Pancreas (tissue), 10 donors: ENCODE measurements around the gene KCNJ3. TPM values are rescaled to one million over a fixed set of nuclear protein-coding genes. Genes with fewer than 3 reads are reported as not detected.

Source experiments
- ATAC-seq, 4 donors: fragments of 200-7000 bp; cut with Tn5 transposase; one replicate each; pipeline versions ENCODE4 v1.8.0 to v1.9.1; 2020; ENCODE audit warnings: mild to moderate bottlenecking in 4 of 4, moderate library complexity in 4 of 4
- DNase-seq, 6 donors: peaks; one replicate each; pipeline ENCODE4 v3.0.0-alpha.2; 2020
- FAIRE-seq: peaks from 2 replicates; lab custom pipeline; 2012; peaks lifted over from hg19 to GRCh38; lab: Jason Lieb, UNC
- H3K27ac ChIP-seq, 4 donors: fragments of 200-600 bp; sonication (generic); 1 replicate in 3 of 4; 2 replicates in 1 of 4; pipeline versions ENCODE4 v1.5.0 to v1.8.0; 2020
- H3K27me3 ChIP-seq, 4 donors: fragments of 200-600 bp; one replicate each; pipeline ENCODE4 v1.8.0; 2021
- H3K36me3 ChIP-seq, 3 donors: fragments of 200-600 bp; sonication (generic) in 1 of 3; one replicate each; pipeline versions ENCODE4 v1.5.0 to v1.8.0; 2020 to 2021
- H3K4me1 ChIP-seq, 3 donors: fragments of 200-600 bp; one replicate each; pipeline ENCODE4 v1.8.0; 2021
- H3K4me3 ChIP-seq, 4 donors: fragments of 200-600 bp; sonication (generic) in 2 of 4; one replicate each; pipeline versions ENCODE4 v1.5.0 to v1.8.0; 2020 to 2021
- H3K9me3 ChIP-seq, 4 donors: fragments of 200-600 bp; one replicate each; pipeline ENCODE4 v1.8.0; 2021
- WGBS, 2 donors: extraction: QIAGEN DNeasy Blood & Tissue Kit; methylation state at CpG; one replicate each; pipeline ENCODE4 v1.1.7; 2013; 5-methylcytosine and 5-hydroxymethylcytosine counted together
- intact Hi-C, 3 donors: fragments of 100-400 bp; cut with DNase I; formaldehyde crosslinking; loops; one replicate each; pipeline versions ENCODE4 v1.11.1 to v1.14.2; 2022
- polyA plus RNA-seq, 2 donors: library from polyadenylated mRNA; stranded (reverse); fragments of 200-250 nt; gene quantifications; one replicate each; pipeline ENCODE4 v1.2.3, GENCODE V29; 2013
- total RNA-seq, 6 donors: library from RNA; stranded (reverse); fragmentation: NEBNext Ultra II Directional in 4 of 6; extraction: Animal tissue kit (Norgen Biotek cat#: 25700) in 4 of 6; gene quantifications; one replicate each; pipeline versions ENCODE4 v1.2.1 to v1.2.4, GENCODE V29; 2021 to 2023
- TF ChIP-seq, protein P1 (sequence below), 4 donors: fragments of 200-600 bp; sonication (generic) in 3 of 4; IDR thresholded peaks; one replicate each; pipeline versions ENCODE4 v1.5.0 to v1.8.0; 2021; ENCODE audit warnings: antibody characterized with exemption in 4 of 4
- donor health status: healthy with polysubstance abuse.
- donor health status: DM: no; HTN: no; CAD: no; lungs with moderate emphysema.
- donor health status: DM: no; HTN: no; CAD: no.
- donor health status: control.
- donor health status: control.
- donor health status: Bipolar disorder and iron deficiency.
- donor health status: DM: yes; HTN: yes; CAD: no.
- donor health status: DM: no; HTN: no; CAD: no.
- donor health status: DM: no; HTN: no; CAD: no.
- donor health status: DM: yes; HTN: yes; CAD: no.

Gene KCNJ3
- total and polyA plus RNA-seq, 8 donors, result 0.66 to 3.1 (median 0.90) TPM

GRCh38 chr2:154689158-154689557 lies 9.3 kb upstream of the KCNJ3 start:
- no peak overlapping the region for H3K4me3 ChIP-seq
- intact Hi-C loops, result no loop called here
- no peaks in the 10 kb centered on the region for H3K27me3 ChIP-seq
- TF ChIP-seq, protein P1, sequence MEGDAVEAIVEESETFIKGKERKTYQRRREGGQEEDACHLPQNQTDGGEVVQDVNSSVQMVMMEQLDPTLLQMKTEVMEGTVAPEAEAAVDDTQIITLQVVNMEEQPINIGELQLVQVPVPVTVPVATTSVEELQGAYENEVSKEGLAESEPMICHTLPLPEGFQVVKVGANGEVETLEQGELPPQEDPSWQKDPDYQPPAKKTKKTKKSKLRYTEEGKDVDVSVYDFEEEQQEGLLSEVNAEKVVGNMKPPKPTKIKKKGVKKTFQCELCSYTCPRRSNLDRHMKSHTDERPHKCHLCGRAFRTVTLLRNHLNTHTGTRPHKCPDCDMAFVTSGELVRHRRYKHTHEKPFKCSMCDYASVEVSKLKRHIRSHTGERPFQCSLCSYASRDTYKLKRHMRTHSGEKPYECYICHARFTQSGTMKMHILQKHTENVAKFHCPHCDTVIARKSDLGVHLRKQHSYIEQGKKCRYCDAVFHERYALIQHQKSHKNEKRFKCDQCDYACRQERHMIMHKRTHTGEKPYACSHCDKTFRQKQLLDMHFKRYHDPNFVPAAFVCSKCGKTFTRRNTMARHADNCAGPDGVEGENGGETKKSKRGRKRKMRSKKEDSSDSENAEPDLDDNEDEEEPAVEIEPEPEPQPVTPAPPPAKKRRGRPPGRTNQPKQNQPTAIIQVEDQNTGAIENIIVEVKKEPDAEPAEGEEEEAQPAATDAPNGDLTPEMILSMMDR (IDR thresholded peaks at IDR 0.05), result no peak
- FAIRE-seq, result no peak
- 24 to 44% methylated on average over 1 of the region's 1 CpG for WGBS, 2 donors
- no peaks in the 10 kb centered on the region for H3K36me3 ChIP-seq
- H3K4me1 ChIP-seq, result peaks cover 0 to 4% (median 0%) of the 10 kb centered on the region in 3 donors
- ATAC-seq, result no peak
- H3K27ac ChIP-seq, result no peak overlapping the region
- DNase-seq, result no peak
- no peaks in the 10 kb centered on the region for H3K9me3 ChIP-seq

GRCh38 chr2:154692927-154693326 lies 5.6 kb upstream of the KCNJ3 start:
- Histone ChIP-seq H3K36me3 (no peaks in the 10 kb centered on the region), H3K4me3 (no peak overlapping the region), H3K27me3 (no peaks in the 10 kb centered on the region), H3K9me3 (no peaks in the 10 kb centered on the region), H3K4me1 (peaks cover 0 to 4% (median 0%) of the 10 kb centered on the region in 3 donors), H3K27ac (no peak overlapping the region)
- TF ChIP-seq, protein P1 (IDR thresholded peaks at IDR 0.05), result no peak
- FAIRE-seq (no peak), DNase-seq (peak in 3 of 6 donors; percentile 16 to 42 (median 23)), ATAC-seq (peak; percentile 65 to 76 (median 72))
- intact Hi-C loops, result no loop called here
- 27 to 30% methylated on average over 5 of the region's 5 CpGs for WGBS, 2 donors

DNA sequence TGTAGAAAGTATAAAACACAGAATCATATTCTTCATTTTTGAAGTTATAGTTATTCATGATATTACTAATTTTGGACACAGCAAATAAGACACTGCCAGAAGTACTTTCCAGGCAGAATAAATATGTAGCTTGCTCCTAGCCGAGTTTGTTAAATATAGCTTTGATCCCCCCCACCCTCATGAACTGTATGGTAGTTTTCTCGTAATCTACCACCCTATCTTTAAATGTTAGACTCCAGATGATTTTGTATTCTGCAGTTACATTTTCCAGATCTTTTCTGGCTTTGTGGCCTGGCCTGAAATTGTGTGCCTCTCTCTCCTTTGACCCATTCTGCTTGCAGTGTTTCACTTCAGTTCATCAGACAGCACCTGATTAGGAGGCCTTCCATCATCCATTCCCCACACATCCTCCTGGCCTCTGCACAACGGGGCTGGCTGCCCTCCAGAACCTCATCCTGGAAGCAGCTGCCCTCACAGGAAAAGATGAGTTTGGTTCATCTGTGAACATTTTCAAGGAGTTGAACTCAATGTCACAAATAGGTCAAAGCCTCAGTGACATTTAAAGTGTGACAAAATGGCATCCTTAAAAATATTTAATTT lies 4.7 kb upstream of the KCNJ3 start:
- Histone ChIP-seq H3K27me3 (no peaks in the 10 kb centered on the region), H3K27ac (no peak overlapping the region), H3K36me3 (no peaks in the 10 kb centered on the region), H3K9me3 (no peaks in the 10 kb centered on the region), H3K4me1 (peaks cover 0 to 4% (median 0%) of the 10 kb centered on the region in 3 donors), H3K4me3 (no peak overlapping the region)
- DNase-seq (no peak), FAIRE-seq (no peak), ATAC-seq (no peak)
- TF ChIP-seq, protein P1 (IDR thresholded peaks at IDR 0.05), result no peak
- 67 to 73% methylated on average over 3 of the region's 3 CpGs for WGBS, 2 donors
- intact Hi-C loops, result no loop called here

DNA sequence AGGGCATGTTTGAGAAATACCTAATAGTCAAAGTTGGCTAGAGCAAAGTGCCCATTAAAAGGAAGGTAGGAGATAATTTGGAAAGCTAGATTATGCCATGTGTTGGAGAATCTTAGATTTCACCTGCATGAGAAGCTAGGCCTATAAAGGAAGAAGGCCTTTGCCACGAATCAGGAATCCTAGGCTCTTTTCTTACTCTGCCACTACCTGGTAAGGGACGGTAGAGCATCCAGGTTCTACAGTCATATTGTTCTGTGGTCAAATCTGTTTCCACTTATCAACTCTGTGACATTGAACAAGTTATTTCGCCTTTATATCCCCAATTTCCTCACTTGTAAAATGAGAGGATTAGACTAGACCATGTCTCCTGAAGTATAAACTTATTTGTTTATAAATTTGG lies 3.6 kb upstream of the KCNJ3 start:
- ATAC-seq, result no peak
- no peak for DNase-seq
- Histone ChIP-seq H3K27me3 (no peaks in the 10 kb centered on the region), H3K9me3 (no peaks in the 10 kb centered on the region), H3K27ac (no peak overlapping the region), H3K4me1 (peaks cover 0 to 4% (median 0%) of the 10 kb centered on the region in 3 donors), H3K4me3 (no peak overlapping the region), H3K36me3 (no peaks in the 10 kb centered on the region)
- WGBS, 2 donors, result 86 to 96% methylated on average over 3 of the region's 3 CpGs
- TF ChIP-seq, protein P1 (IDR thresholded peaks at IDR 0.05), result no peak
- intact Hi-C loops, result no loop called here
- no peak for FAIRE-seq

DNA sequence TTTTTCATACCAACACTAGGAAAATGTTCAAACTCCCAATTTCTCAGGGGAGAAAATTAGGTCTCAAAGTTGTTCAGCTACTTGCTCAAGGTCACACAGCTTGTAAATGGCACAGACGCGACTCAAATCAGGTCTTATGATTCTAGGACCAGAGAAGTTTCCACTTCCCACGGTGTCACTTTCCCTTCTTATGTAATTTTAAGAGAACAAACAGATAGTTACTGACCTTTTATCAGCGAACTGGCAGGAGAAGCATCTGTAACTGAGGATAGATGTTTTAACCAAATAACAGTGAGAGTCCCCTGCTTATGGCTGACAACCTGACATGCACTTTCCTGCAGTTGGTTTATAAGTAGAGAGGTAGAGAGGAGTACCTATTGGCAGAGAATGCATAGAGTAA lies 2.1 kb upstream of the KCNJ3 start:
- 16 to 25% methylated on average over 4 of the region's 4 CpGs for WGBS, 2 donors
- Histone ChIP-seq H3K36me3 (no peaks in the 10 kb centered on the region), H3K4me1 (peaks cover 0 to 4% (median 0%) of the 10 kb centered on the region in 3 donors), H3K9me3 (no peaks in the 10 kb centered on the region), H3K4me3 (no peak overlapping the region), H3K27ac (no peak overlapping the region), H3K27me3 (no peaks in the 10 kb centered on the region)
- DNase-seq (no peak), FAIRE-seq (no peak), ATAC-seq (no peak)
- intact Hi-C loops, result no loop called here
- TF ChIP-seq, protein P1 (IDR thresholded peaks at IDR 0.05), result no peak
